Measurements from ENCODE around the gene SPTBN1.

Gene SPTBN1

DNA sequence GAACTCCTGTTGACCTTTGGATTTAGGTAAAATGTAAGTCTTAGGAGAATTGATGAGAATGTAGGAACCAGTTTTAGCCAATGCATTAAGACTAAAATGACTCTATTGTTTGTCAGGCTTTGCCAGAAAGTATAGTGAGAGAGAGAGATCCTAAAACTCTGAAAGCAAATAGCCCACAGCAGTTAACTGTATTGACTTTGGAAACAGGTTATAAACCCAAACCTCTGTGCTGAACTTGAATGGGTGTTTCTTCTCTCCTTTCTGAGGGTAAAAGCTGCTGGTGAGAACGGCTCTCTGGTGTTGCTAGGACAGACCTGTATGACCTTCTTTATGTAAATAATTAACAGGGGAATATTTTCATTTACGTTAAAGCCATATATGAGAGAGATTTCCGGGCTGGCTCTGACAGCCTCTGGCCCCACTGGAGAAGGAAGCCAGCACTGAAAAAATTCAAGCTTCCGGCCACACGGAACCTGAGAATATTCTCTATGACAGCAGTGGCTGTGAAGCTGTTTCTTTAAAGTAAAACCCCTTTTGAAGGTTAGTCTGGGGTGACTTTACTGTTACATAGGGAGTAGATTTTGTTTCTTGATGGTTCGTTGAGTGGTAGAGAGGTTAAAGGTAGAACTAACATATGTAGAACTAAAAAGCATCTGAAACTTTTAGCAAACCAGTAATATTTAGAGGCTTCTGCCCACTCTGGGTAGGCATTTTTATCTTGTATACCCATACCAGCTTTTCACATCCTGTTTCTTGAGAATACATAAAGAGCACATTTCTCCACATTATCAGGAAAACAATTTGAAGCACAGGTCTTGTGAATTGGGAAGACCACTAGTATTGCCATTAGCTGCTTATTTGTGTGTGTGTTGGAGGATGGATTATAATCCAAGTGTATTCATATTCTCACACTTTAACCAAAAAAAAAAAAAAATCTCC is 123.8 kb downstream of the SPTBN1 start:
- POLR2A ChIA-PET, result no interaction called here
- CTCF ChIA-PET, result no interaction called here

DNA sequence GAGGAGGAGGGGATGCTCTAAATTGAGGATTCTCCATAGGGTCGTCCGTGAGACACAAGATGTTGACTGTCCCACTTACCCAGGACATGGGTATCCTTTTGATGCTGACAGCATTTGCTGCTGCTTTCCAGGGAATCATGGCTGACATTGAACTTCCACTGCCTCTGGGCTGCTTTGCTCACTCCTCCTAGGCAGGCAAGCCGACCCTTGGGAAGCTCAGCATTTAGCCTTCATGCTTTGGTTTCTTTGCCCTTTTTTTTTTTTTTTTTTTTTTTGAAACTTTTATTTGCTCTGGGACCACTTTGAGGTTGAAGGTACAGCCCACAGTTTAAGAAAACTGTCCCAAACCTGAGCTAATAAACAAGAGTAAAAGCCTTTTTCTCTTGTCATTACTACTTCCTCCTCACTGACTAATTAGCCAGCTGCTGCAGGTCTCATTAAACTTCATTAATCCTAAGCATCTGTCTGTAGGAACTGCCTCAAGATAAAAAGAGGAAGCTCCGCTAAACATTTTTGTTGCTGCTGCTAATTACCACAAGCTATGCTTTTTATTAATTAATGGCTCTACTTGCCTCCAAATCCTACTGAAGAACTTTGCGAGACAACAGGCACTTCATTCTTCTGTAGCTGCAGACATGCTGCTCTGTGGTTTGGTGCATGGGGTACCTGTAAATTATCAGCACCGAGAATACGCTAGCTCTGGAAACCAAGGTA is 125.4 kb downstream of the SPTBN1 start:
- ChIA-PET CTCF (interaction anchor here (0.7 kb wide), 1 partner anchor 8 kb away, joined by 3 read pairs; no protein-coding TSS in a partner anchor), POLR2A (no interaction called here)
- no peak for DNase-seq (ENCODE audit: extremely low spot score)
- TF ChIP-seq L3MBTL2 (conservative IDR thresholded peaks at IDR 0.05) (no peak), SUZ12 (IDR thresholded peaks at IDR 0.05) (no peak), TARDBP (IDR thresholded peaks at IDR 0.05) (no peak)

More for the DNA sequence above, 123.8 kb downstream of the SPTBN1 start:
- TF ChIP-seq SP1 (IDR thresholded peaks at IDR 0.05), result no peak
- no peak for TF ChIP-seq SUZ12 (IDR thresholded peaks at IDR 0.05)
- no peak for TF ChIP-seq ZNF384 (IDR thresholded peaks at IDR 0.05)
- TF ChIP-seq TARDBP (IDR thresholded peaks at IDR 0.05), result no peak
- no peak for TF ChIP-seq HDGF (IDR thresholded peaks at IDR 0.05; ENCODE audit: borderline replicate concordance)
- TF ChIP-seq, protein P1, sequence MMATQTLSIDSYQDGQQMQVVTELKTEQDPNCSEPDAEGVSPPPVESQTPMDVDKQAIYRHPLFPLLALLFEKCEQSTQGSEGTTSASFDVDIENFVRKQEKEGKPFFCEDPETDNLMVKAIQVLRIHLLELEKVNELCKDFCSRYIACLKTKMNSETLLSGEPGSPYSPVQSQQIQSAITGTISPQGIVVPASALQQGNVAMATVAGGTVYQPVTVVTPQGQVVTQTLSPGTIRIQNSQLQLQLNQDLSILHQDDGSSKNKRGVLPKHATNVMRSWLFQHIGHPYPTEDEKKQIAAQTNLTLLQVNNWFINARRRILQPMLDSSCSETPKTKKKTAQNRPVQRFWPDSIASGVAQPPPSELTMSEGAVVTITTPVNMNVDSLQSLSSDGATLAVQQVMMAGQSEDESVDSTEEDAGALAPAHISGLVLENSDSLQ (IDR thresholded peaks at IDR 0.05), result no peak
- no peak for TF ChIP-seq ARNT (IDR thresholded peaks at IDR 0.05)
- TF ChIP-seq L3MBTL2 (conservative IDR thresholded peaks at IDR 0.05), result no peak
- no peak for TF ChIP-seq LEF1 (IDR thresholded peaks at IDR 0.05; ENCODE audit: borderline replicate concordance)
- no peak for TF ChIP-seq FOXM1 (IDR thresholded peaks at IDR 0.05; ENCODE audit: borderline replicate concordance)
- TF ChIP-seq FOXA1 (IDR thresholded peaks at IDR 0.05), result no peak
- TF ChIP-seq CTBP1 (IDR thresholded peaks at IDR 0.05; ENCODE audit: borderline replicate concordance), result no peak
- TF ChIP-seq NFRKB (IDR thresholded peaks at IDR 0.05), result no peak
- no peak for TF ChIP-seq FOXK2 (IDR thresholded peaks at IDR 0.05)
- TF ChIP-seq ELF4 (IDR thresholded peaks at IDR 0.05), result no peak
- no peak for TF ChIP-seq BHLHE40 (IDR thresholded peaks at IDR 0.05; ENCODE audit: borderline replicate concordance)
- no peak for DNase-seq (ENCODE audit: extremely low spot score)

DNA sequence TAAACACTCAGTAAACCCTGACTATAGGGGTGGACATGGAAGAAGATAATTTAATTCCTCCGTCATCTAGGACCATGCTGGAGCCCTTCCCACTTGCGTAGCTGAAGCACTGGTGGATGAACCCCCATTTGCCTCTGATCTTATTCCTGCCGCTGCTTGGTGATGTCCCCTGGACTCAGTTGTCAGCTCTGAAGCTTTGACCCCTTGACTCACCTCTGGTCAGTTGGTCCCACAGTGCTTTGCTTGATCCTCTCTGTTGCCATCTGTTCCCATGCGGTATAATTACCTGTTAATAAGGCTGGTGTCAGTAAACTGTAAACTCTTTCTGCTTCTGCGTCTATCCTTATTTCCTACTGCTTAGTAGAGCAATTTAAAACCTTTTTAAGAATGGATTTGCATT is 126.9 kb downstream of the SPTBN1 start:
- ChIA-PET POLR2A (no interaction called here), CTCF (no interaction called here)
- DNase-seq (ENCODE audit: extremely low spot score), result no peak
- TF ChIP-seq LEF1 (IDR thresholded peaks at IDR 0.05; ENCODE audit: borderline replicate concordance) (no peak), ARNT (IDR thresholded peaks at IDR 0.05) (no peak), FOXA1 (IDR thresholded peaks at IDR 0.05) (no peak), CTBP1 (IDR thresholded peaks at IDR 0.05; ENCODE audit: borderline replicate concordance) (no peak), TARDBP (IDR thresholded peaks at IDR 0.05) (no peak), SP1 (IDR thresholded peaks at IDR 0.05) (no peak), SUZ12 (IDR thresholded peaks at IDR 0.05) (no peak), L3MBTL2 (conservative IDR thresholded peaks at IDR 0.05) (no peak), NFRKB (IDR thresholded peaks at IDR 0.05) (no peak), HDGF (IDR thresholded peaks at IDR 0.05; ENCODE audit: borderline replicate concordance) (no peak), FOXM1 (IDR thresholded peaks at IDR 0.05; ENCODE audit: borderline replicate concordance) (no peak)

DNA sequence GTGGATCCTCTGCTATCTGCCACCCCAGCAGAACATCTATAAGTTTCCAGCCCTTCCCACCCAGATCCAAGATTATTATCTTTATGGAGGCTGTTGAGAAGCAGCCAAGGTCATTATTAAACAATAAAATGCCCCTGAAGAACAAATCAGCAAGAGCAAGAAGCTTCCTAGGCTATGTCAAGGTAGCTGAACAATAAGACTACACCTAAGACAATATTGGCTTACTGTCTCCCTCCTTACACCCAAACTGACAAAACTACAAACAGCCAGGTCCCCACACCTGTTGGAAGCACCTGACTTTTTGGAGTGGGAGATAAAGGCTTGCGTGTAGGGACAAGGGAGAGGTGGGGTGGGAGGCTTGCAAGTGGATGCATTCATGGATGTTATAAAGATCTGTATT is 128.5 kb downstream of the SPTBN1 start:
- CTCF ChIA-PET, result no interaction called here
- POLR2A ChIA-PET, result no interaction called here

DNA sequence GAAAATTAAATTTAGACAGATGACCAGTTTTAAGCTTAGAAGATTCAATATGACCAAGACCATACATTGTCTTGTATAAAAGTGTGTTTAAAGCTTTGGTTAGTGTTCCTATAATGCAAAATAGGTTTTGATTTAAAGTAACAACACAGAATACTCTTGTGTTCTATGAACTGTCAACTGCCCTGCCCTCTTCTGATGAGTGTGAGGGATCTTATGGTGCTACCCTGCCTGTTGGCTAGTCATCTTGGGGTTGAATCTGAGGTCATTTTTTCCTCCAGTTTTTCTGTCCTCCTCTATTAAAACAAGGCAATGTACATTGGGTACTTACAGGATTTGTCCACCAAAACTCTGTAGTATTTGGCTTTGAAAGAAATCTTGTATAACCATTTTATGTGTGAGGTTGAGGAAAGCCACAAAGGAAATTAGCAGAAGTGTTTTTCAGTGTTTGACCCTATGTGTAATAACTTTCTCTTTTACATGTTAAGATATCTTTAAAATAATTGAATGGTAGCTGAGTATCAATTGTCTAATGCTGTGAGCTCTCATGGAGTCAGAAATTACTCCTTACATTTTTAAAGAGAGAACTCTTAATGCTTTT is 129.1 kb downstream of the SPTBN1 start:
- TF ChIP-seq FOXK2 (IDR thresholded peaks at IDR 0.05) (no peak), ZNF384 (IDR thresholded peaks at IDR 0.05) (no peak), SP1 (IDR thresholded peaks at IDR 0.05) (no peak), CTBP1 (IDR thresholded peaks at IDR 0.05; ENCODE audit: borderline replicate concordance) (no peak), ELF4 (IDR thresholded peaks at IDR 0.05) (no peak)
- POLR2A ChIA-PET, result no interaction called here
- CTCF ChIA-PET, result no interaction called here
- no peak for DNase-seq (ENCODE audit: extremely low spot score)

More for the DNA sequence above, 128.5 kb downstream of the SPTBN1 start:
- TF ChIP-seq NFRKB (IDR thresholded peaks at IDR 0.05) (no peak), ZNF384 (IDR thresholded peaks at IDR 0.05) (no peak), HDGF (IDR thresholded peaks at IDR 0.05; ENCODE audit: borderline replicate concordance) (no peak), ARNT (IDR thresholded peaks at IDR 0.05) (no peak), BHLHE40 (IDR thresholded peaks at IDR 0.05; ENCODE audit: borderline replicate concordance) (no peak), TARDBP (IDR thresholded peaks at IDR 0.05) (no peak), L3MBTL2 (conservative IDR thresholded peaks at IDR 0.05) (no peak), FOXM1 (IDR thresholded peaks at IDR 0.05; ENCODE audit: borderline replicate concordance) (no peak), FOXA1 (IDR thresholded peaks at IDR 0.05) (no peak), SP1 (IDR thresholded peaks at IDR 0.05) (no peak), LEF1 (IDR thresholded peaks at IDR 0.05; ENCODE audit: borderline replicate concordance) (no peak), ELF4 (IDR thresholded peaks at IDR 0.05) (no peak), CTBP1 (IDR thresholded peaks at IDR 0.05; ENCODE audit: borderline replicate concordance) (no peak), FOXK2 (IDR thresholded peaks at IDR 0.05) (no peak), SUZ12 (IDR thresholded peaks at IDR 0.05) (no peak)
- TF ChIP-seq, protein P1 (IDR thresholded peaks at IDR 0.05), result no peak
- no peak for DNase-seq (ENCODE audit: extremely low spot score)

DNA sequence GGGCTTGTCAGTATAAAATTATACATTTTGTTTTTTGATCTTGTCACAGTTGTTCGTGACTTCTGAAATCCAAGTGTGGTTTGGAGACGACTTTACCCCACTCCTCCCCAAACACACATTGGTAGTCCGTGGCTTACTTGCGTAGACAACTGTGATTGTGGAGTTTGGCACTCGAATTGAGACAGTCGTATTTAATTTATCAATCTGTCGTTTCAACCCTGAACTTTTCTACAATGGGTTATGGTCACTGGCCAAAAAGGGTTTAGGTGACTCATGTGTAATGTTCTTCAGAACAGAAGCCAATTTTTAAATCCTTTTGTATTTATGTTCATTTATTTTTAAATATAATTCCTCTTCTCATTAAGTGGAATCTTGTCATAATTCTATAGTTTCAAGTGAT is 129.9 kb downstream of the SPTBN1 start:
- ChIA-PET POLR2A (no interaction called here), CTCF (interaction anchor here (0.5 kb wide), 1 partner anchor 39 kb away, joined by 5 read pairs; no protein-coding TSS in a partner anchor)
- no peak for TF ChIP-seq CTBP1 (IDR thresholded peaks at IDR 0.05; ENCODE audit: borderline replicate concordance)
- no peak for TF ChIP-seq LEF1 (IDR thresholded peaks at IDR 0.05; ENCODE audit: borderline replicate concordance)
- DNase-seq (ENCODE audit: extremely low spot score), result no peak

Data from HEK293T (cell line).